ENCODE data around the gene STXBP4.

The STXBP4 gene

GRCh38 chr17:55212880-55213279, 244.3 kb downstream of the STXBP4 start:
- TF ChIP-seq SNAI2 (CRISPR knock-in tag; IDR thresholded peaks at IDR 0.05) = no peak
- no peak for TF ChIP-seq ISL1 (CRISPR knock-in tag; IDR thresholded peaks at IDR 0.05)
- no peak for TF ChIP-seq BACH2 (CRISPR knock-in tag; IDR thresholded peaks at IDR 0.05; ENCODE audit: borderline replicate concordance)
- TF ChIP-seq OSR1 (CRISPR knock-in tag; IDR thresholded peaks at IDR 0.05) = no peak
- TF ChIP-seq POU6F1 (CRISPR knock-in tag; IDR thresholded peaks at IDR 0.05; ENCODE audit: borderline replicate concordance, low read depth) = no peak
- TF ChIP-seq ZFP3 (CRISPR knock-in tag; IDR thresholded peaks at IDR 0.05) = no peak
- TF ChIP-seq RARB (CRISPR knock-in tag; IDR thresholded peaks at IDR 0.05) = no peak
- TF ChIP-seq ZNF565 (CRISPR knock-in tag; conservative IDR thresholded peaks at IDR 0.05; ENCODE audit: low read depth) = no peak
- no peak for TF ChIP-seq CREB5 (CRISPR knock-in tag; IDR thresholded peaks at IDR 0.05; ENCODE audit: low read depth)
- TF ChIP-seq ZFP30 (CRISPR knock-in tag; IDR thresholded peaks at IDR 0.05) = no peak
- TF ChIP-seq ARNTL (CRISPR knock-in tag; IDR thresholded peaks at IDR 0.05; ENCODE audit: borderline replicate concordance, low read depth) = no peak
- no peak for TF ChIP-seq TCF4 (CRISPR knock-in tag; IDR thresholded peaks at IDR 0.05; ENCODE audit: borderline replicate concordance)
- TF ChIP-seq ZC3H10 (CRISPR knock-in tag; IDR thresholded peaks at IDR 0.05) = no peak
- TF ChIP-seq PPARA (CRISPR knock-in tag; IDR thresholded peaks at IDR 0.05; ENCODE audit: borderline replicate concordance) = no peak
- no peak for TF ChIP-seq CSRNP3 (CRISPR knock-in tag; IDR thresholded peaks at IDR 0.05)
- TF ChIP-seq PATZ1 (CRISPR knock-in tag; IDR thresholded peaks at IDR 0.05; ENCODE audit: borderline replicate concordance) = no peak
- TF ChIP-seq GLIS3 (CRISPR knock-in tag; IDR thresholded peaks at IDR 0.05) = no peak
- no peak for ATAC-seq

GRCh38 chr17:55215711-55216110, 247.1 kb downstream of the STXBP4 start:
- TF ChIP-seq PATZ1 (CRISPR knock-in tag; IDR thresholded peaks at IDR 0.05; ENCODE audit: borderline replicate concordance) = no peak
- ATAC-seq = no peak

GRCh38 chr17:55216888-55217287, 248.3 kb downstream of the STXBP4 start:
- TF ChIP-seq CREB5 (CRISPR knock-in tag; IDR thresholded peaks at IDR 0.05; ENCODE audit: low read depth) = no peak
- no peak for TF ChIP-seq ZNF70 (CRISPR knock-in tag; IDR thresholded peaks at IDR 0.05)
- TF ChIP-seq CSRNP3 (CRISPR knock-in tag; IDR thresholded peaks at IDR 0.05) = no peak
- TF ChIP-seq RARB (CRISPR knock-in tag; IDR thresholded peaks at IDR 0.05) = no peak
- TF ChIP-seq OSR1 (CRISPR knock-in tag; IDR thresholded peaks at IDR 0.05) = no peak
- no peak for TF ChIP-seq PATZ1 (CRISPR knock-in tag; IDR thresholded peaks at IDR 0.05; ENCODE audit: borderline replicate concordance)
- no peak for TF ChIP-seq TCF4 (CRISPR knock-in tag; IDR thresholded peaks at IDR 0.05; ENCODE audit: borderline replicate concordance)
- no peak for TF ChIP-seq BACH2 (CRISPR knock-in tag; IDR thresholded peaks at IDR 0.05; ENCODE audit: borderline replicate concordance)
- no peak for TF ChIP-seq ZFP30 (CRISPR knock-in tag; IDR thresholded peaks at IDR 0.05)
- no peak for TF ChIP-seq TSHZ2 (CRISPR knock-in tag; IDR thresholded peaks at IDR 0.05)
- TF ChIP-seq PPARA (CRISPR knock-in tag; IDR thresholded peaks at IDR 0.05; ENCODE audit: borderline replicate concordance) = no peak
- no peak for TF ChIP-seq ZNF8 (CRISPR knock-in tag; IDR thresholded peaks at IDR 0.05)
- TF ChIP-seq CSDC2 (CRISPR knock-in tag; IDR thresholded peaks at IDR 0.05) = no peak
- TF ChIP-seq ZFP3 (CRISPR knock-in tag; IDR thresholded peaks at IDR 0.05) = no peak
- TF ChIP-seq ZC3H10 (CRISPR knock-in tag; IDR thresholded peaks at IDR 0.05) = no peak
- no peak for ATAC-seq
